Brain microvascular endothelial cell (primary cell): ENCODE results near the gene IDI1.

ENCODE experiments used
- DNase-seq: peaks from one replicate; pipeline ENCODE4 v3.0.0-alpha.2; 2020
- H3K27ac ChIP-seq: fragments of 250-450 bp; sonication (Bioruptor Pico); 2 replicates; pipeline ENCODE4 v1.5.1; 2020; ENCODE audit warnings: mild to moderate bottlenecking, moderate library complexity
- H3K27me3 ChIP-seq: fragments of 250-450 bp; sonication (Bioruptor Pico); replicated peaks from 2 replicates; pipeline ENCODE4 v1.5.1; 2020; ENCODE audit warnings: mild to moderate bottlenecking
- H3K36me3 ChIP-seq: fragments of 250-450 bp; sonication (Bioruptor Pico); replicated peaks from 2 replicates; pipeline ENCODE4 v1.5.1; 2020; ENCODE audit warnings: mild to moderate bottlenecking
- H3K4me3 ChIP-seq: 2 replicates; pipeline ENCODE4 v1.5.1; 2011; ENCODE audit warnings: low read depth, mild to moderate bottlenecking, control low read depth, low read length, moderate library complexity
- CTCF ChIP-seq: IDR thresholded peaks from 2 replicates; pipeline ENCODE4 v1.5.1; 2011; ENCODE audit warnings: low read depth, mild to moderate bottlenecking, moderate library complexity, low read length, control low read depth, inconsistent platforms; ENCODE audit errors: missing control alignments
- in situ Hi-C: cut with HindIII; loops from 2 replicates; pipeline ENCODE4 v1.10.0; 2017; ENCODE audit warnings: low sequenced_read_pairs, low pct_ligation_motif_present

The IDI1 gene

GRCh38 chr10:996031-996430, 52.9 kb downstream of the IDI1 start:
- Histone ChIP-seq H3K27me3 (no peaks in the 10 kb centered on the region), H3K27ac (no peak overlapping the region), H3K4me3 (no peak overlapping the region), H3K36me3 (peaks cover 84% of the 10 kb centered on the region)
- no peak for TF ChIP-seq CTCF
- DNase-seq: no peak
- in situ Hi-C loops: no loop called here

- DNase-seq: no peak
- peaks cover 79% of the 10 kb centered on the region for H3K36me3 ChIP-seq
- TF ChIP-seq CTCF: no peak
- no peak overlapping the region for H3K4me3 ChIP-seq
- H3K27ac ChIP-seq: no peak overlapping the region
- in situ Hi-C loops: no loop called here
- no peaks in the 10 kb centered on the region for H3K27me3 ChIP-seq
Measured at GRCh38 chr10:995559-995926, 53.4 kb downstream of the IDI1 start.

- Histone ChIP-seq H3K27ac (no peak overlapping the region), H3K36me3 (peaks cover 74% of the 10 kb centered on the region), H3K27me3 (no peaks in the 10 kb centered on the region), H3K4me3 (no peak overlapping the region)
- TF ChIP-seq CTCF: no peak
- in situ Hi-C loops: no loop called here
- DNase-seq: no peak
Measured at GRCh38 chr10:994836-995558, 53.9 kb downstream of the IDI1 start.

GRCh38 chr10:992871-993270, 56.0 kb downstream of the IDI1 start:
- peaks cover 53% of the 10 kb centered on the region for H3K36me3 ChIP-seq
- TF ChIP-seq CTCF: no peak

GRCh38 chr10:992467-992866, 56.5 kb downstream of the IDI1 start:
- TF ChIP-seq CTCF: no peak
- H3K36me3 ChIP-seq: peaks cover 50% of the 10 kb centered on the region

More at GRCh38 chr10:992871-993270, 56.0 kb downstream of the IDI1 start:
- DNase-seq: no peak
- Histone ChIP-seq H3K27ac (no peak overlapping the region), H3K4me3 (no peak overlapping the region), H3K27me3 (no peaks in the 10 kb centered on the region)
- in situ Hi-C loops: no loop called here

GRCh38 chr10:990808-991207, 58.1 kb downstream of the IDI1 start:
- no peaks in the 10 kb centered on the region for H3K27me3 ChIP-seq
- no peak for TF ChIP-seq CTCF
- no peak overlapping the region for H3K27ac ChIP-seq
- no peak overlapping the region for H3K4me3 ChIP-seq
- no peak for DNase-seq
- H3K36me3 ChIP-seq: peaks cover 34% of the 10 kb centered on the region
- in situ Hi-C loops: no loop called here

More at GRCh38 chr10:992467-992866, 56.5 kb downstream of the IDI1 start:
- H3K27me3 ChIP-seq: no peaks in the 10 kb centered on the region
- no peak overlapping the region for H3K4me3 ChIP-seq
- no peak for DNase-seq
- no peak overlapping the region for H3K27ac ChIP-seq
- in situ Hi-C loops: no loop called here
